Prostate gland (tissue), 2 donors: ENCODE data around the gene RNH1. TPM values are rescaled to one million over a fixed set of nuclear protein-coding genes. Genes with fewer than 3 reads are reported as not detected.

ENCODE experiments used
- total RNA-seq, 2 donors: library from RNA; depleted of rRNA; stranded (reverse); fragments of >200 nt; gene quantifications; one replicate each; pipeline ENCODE4 v1.1.0, GENCODE V29; 2016

The RNH1 gene
- total RNA-seq, 2 donors from 2014 or later = 221 to 272 TPM

Other genes with a start within 250 kb of the RNH1 start
- gene NLRP6, start 228.8 kb downstream of the RNH1 start, total RNA-seq = 1 to 10 TPM in 1 of 2 donors, under 1 TPM in 1; 0.18 to 2.7 TPM
- gene PGGHG, start 218.1 kb downstream of the RNH1 start, total RNA-seq = 10 to 100 TPM; 18.4 to 63.1 TPM
- gene IFITM5, start 207.7 kb downstream of the RNH1 start, total RNA-seq = not detected
- 100 to 1,000 TPM in 1 of 2 donors, 10 to 100 TPM in 1; 96.6 to 149 TPM for gene IFITM2, start 199.4 kb downstream of the RNH1 start, total RNA-seq
- 100 to 1,000 TPM in 1 of 2 donors, 10 to 100 TPM in 1; 73.9 to 182 TPM for gene IFITM1, start 193.2 kb downstream of the RNH1 start, total RNA-seq
- gene IFITM3, start 186.4 kb downstream of the RNH1 start, total RNA-seq = 100 to 1,000 TPM; 123 to 477 TPM
- 10 to 100 TPM in 1 of 2 donors, 1 to 10 TPM in 1; 5.8 to 14.2 TPM for gene B4GALNT4, start 137.7 kb downstream of the RNH1 start, total RNA-seq
- 10 to 100 TPM; 58.6 to 88.4 TPM for gene PKP3, start 113.0 kb downstream of the RNH1 start, total RNA-seq
- 10 to 100 TPM; 40.4 to 75.6 TPM for gene SIGIRR, start 92.2 kb downstream of the RNH1 start, total RNA-seq
- gene ANO9, start 65.2 kb downstream of the RNH1 start, total RNA-seq = 1 to 10 TPM; 8.4 to 9.1 TPM
- gene PTDSS2, start 57.0 kb downstream of the RNH1 start, total RNA-seq = 10 to 100 TPM; 46.3 to 50.3 TPM
- 10 to 100 TPM; 47.0 to 62.8 TPM for gene HRAS, start 28.3 kb upstream of the RNH1 start, total RNA-seq
- 1 to 10 TPM; 1.9 to 9.1 TPM for gene LRRC56, start 30.3 kb upstream of the RNH1 start, total RNA-seq
- 10 to 100 TPM in 1 of 2 donors, 1 to 10 TPM in 1; 8.7 to 19.2 TPM for gene LMNTD2, start 53.5 kb upstream of the RNH1 start, total RNA-seq
- gene RASSF7, start 53.7 kb upstream of the RNH1 start, total RNA-seq = 100 to 1,000 TPM in 1 of 2 donors, 10 to 100 TPM in 1; 49.4 to 107 TPM
- 10 to 100 TPM; 20.8 to 55.2 TPM for gene PHRF1, start 69.2 kb upstream of the RNH1 start, total RNA-seq
- gene IRF7, start 108.7 kb upstream of the RNH1 start, total RNA-seq = 10 to 100 TPM; 34.7 to 39.8 TPM
- under 1 TPM in 1 of 2 donors, not detected in 1; 0.34 TPM for gene CDHR5, start 117.7 kb upstream of the RNH1 start, total RNA-seq
- gene SCT, start 119.9 kb upstream of the RNH1 start, total RNA-seq = not detected
- under 1 TPM; 0.68 TPM for gene DRD4, start 130.0 kb upstream of the RNH1 start, total RNA-seq
- gene DEAF1, start 188.0 kb upstream of the RNH1 start, total RNA-seq = 100 to 1,000 TPM in 1 of 2 donors, 10 to 100 TPM in 1; 53.5 to 102 TPM
- gene TMEM80, start 188.6 kb upstream of the RNH1 start, total RNA-seq = 10 to 100 TPM; 66.0 to 70.9 TPM
- gene EPS8L2, start 199.0 kb upstream of the RNH1 start, total RNA-seq = 100 to 1,000 TPM in 1 of 2 donors, 10 to 100 TPM in 1; 92.1 to 114 TPM
- gene TALDO1, start 240.2 kb upstream of the RNH1 start, total RNA-seq = 100 to 1,000 TPM; 124 to 285 TPM